Activated naive CD8-positive, alpha-beta T cell treated with anti-CD3 and anti-CD28 coated beads, Interleukin-2, amount 50 U/mL, for 24 hours (primary cell): ENCODE data around the gene CCR3.

Experiments
- ATAC-seq: fragments of 150-1000 bp; cut with Tn5 transposase; one replicate; pipeline ENCODE4 v1.10.0; 2021
- DNase-seq: peaks from one replicate; pipeline ENCODE4 v3.0.0; 2021
- H3K27ac Mint-ChIP-seq: one replicate; pipeline ENCODE4 v1.8.0; 2021; ENCODE audit warnings: mild to moderate bottlenecking, mixed read lengths
- H3K27me3 Mint-ChIP-seq: one replicate; pipeline ENCODE4 v1.8.0; 2021; ENCODE audit warnings: mixed read lengths
- H3K36me3 Mint-ChIP-seq: one replicate; pipeline ENCODE4 v1.8.0; 2021; ENCODE audit warnings: low read depth, mixed read lengths
- H3K4me1 Mint-ChIP-seq: one replicate; pipeline ENCODE4 v1.8.0; 2021; ENCODE audit warnings: mixed read lengths
- H3K4me3 Mint-ChIP-seq: one replicate; pipeline ENCODE4 v1.8.0; 2021; ENCODE audit warnings: mild to moderate bottlenecking, moderate library complexity, mixed read lengths
- H3K9me3 Mint-ChIP-seq: one replicate; pipeline ENCODE4 v1.8.0; 2021; ENCODE audit warnings: mixed read lengths

CCR3 gene

GRCh38 chr3:46316206-46316605 lies 73.9 kb downstream of the CCR3 start:
- Mint-ChIP-seq H3K36me3 (no peaks in the 10 kb centered on the region), H3K9me3 (peaks cover 13% of the 10 kb centered on the region), H3K4me1 (peaks cover 19% of the 10 kb centered on the region), H3K4me3 (no peak overlapping the region), H3K27me3 (peaks cover 19% of the 10 kb centered on the region), H3K27ac (no peak overlapping the region)
- no peak for DNase-seq
- ATAC-seq: no peak
